Measurements from ENCODE around the gene SDF4. TPM values are rescaled to one million over a fixed set of nuclear protein-coding genes. Genes with fewer than 3 reads are reported as not detected.

SDF4 gene
- total and polyA plus RNA-seq, 2 of the 8 experiments (the other 6 are each of a cell fraction or from before 2014, with no cell fraction given) = 45.5 to 75.6 TPM

- Histone ChIP-seq H2BK12ac (ENCODE audit: low read depth, low read length) (no peak overlapping the region), H2AK5ac (ENCODE audit: low read depth, low read length) (no peak overlapping the region), H3K4me1 (replicated peaks in 1 of 4; ENCODE audit: control insufficient read depth in 3 of 4, insufficient read depth in 4 of 4, low read length in 3 of 4) (peaks cover 0 to 17% (median 8%) of the 10 kb centered on the region in 4 experiments; a peak in 5 of 7 replicates), H3K14ac (ENCODE audit: insufficient read length) (no peak overlapping the region), H3K9ac (replicated peaks in 1 of 4; ENCODE audit: extremely low read depth in 1 of 4, low read depth in 3 of 4, low read length in 3 of 4) (peak overlapping the region; percentile 71 to 99 (median 88)), H3K9me3 (ENCODE audit: insufficient read depth in 2 of 2, low read depth in 1 of 2, low read length in 1 of 2) (no peaks in the 10 kb centered on the region), H4K91ac (replicated peaks; ENCODE audit: insufficient read length, low read length) (no peak overlapping the region), H2BK5ac (ENCODE audit: low read depth, low read length) (no peak overlapping the region), H3K56ac (replicated peaks; ENCODE audit: insufficient read length, low read depth, low read length) (no peak overlapping the region), H3K36me3 (ENCODE audit: control insufficient read depth in 2 of 4, insufficient read depth in 4 of 4, low read length in 3 of 4) (peaks cover 0 to 2% (median under 1%) of the 10 kb centered on the region in 4 experiments; a peak in 1 of 8 replicates), H4K8ac (ENCODE audit: extremely low read depth, insufficient read depth, low read length) (peak overlapping the region; percentile 99; the same call in 1 of the 2 replicates), H3K79me2 (ENCODE audit: control insufficient read depth in 1 of 2, insufficient read depth in 2 of 2, low read length in 2 of 2) (peaks cover 12 to 44% of the 10 kb centered on the region in 2 experiments; a peak in 3 of 4 replicates), H2BK20ac (ENCODE audit: low read length) (no peak overlapping the region), H3K27me3 (replicated peaks in 1 of 4; ENCODE audit: control insufficient read depth in 3 of 4, extremely low read depth in 1 of 4, insufficient read depth in 3 of 4, low read length in 3 of 4) (no peaks in the 10 kb centered on the region; a peak in 1 of 7 replicates), H4K20me1 (replicated peaks in 1 of 2; ENCODE audit: control insufficient read depth in 1 of 2, insufficient read depth in 2 of 2, low read length in 2 of 2) (peaks cover 20 to 24% of the 10 kb centered on the region in 2 experiments), H3K4me3 (ENCODE audit: extremely low read depth in 1 of 4, insufficient read depth in 2 of 4, low read depth in 3 of 4, low read length in 4 of 4) (peak overlapping the region; percentile 88 to 99 (median 91)), H3K18ac (ENCODE audit: extremely low read depth, low read length) (no peak overlapping the region), H3K23ac (ENCODE audit: insufficient read length) (no peak overlapping the region), H3K79me1 (ENCODE audit: low read depth, low read length) (peaks cover 22% of the 10 kb centered on the region), H3K4me2 (ENCODE audit: insufficient read depth in 1 of 2, low read depth in 2 of 2, low read length in 2 of 2) (peak overlapping the region; percentile 81 to 95), H3K27ac (ENCODE audit: low read depth, low read length) (peak overlapping the region; percentile 83; the same call in 1 of the 2 replicates), H3K23me2 (ENCODE audit: low read depth, low read length) (peaks cover 12% of the 10 kb centered on the region; the same call in 1 of the 2 replicates), H4K5ac (ENCODE audit: insufficient read length, low read depth, low read length) (no peak overlapping the region), H3K4ac (replicated peaks; ENCODE audit: insufficient read length, low read depth, low read length) (no peak overlapping the region), H2AFZ (ENCODE audit: low read length) (no peak overlapping the region), H2BK15ac (ENCODE audit: low read length) (no peak overlapping the region), H2BK120ac (replicated peaks; ENCODE audit: low read depth, low read length) (no peak overlapping the region)
- ChIA-PET CTCF (ENCODE audit: partially characterized antibody) (interaction anchor here (1.4 kb wide), 1 partner anchor 19 kb away, joined by 5 read pairs; no protein-coding TSS in a partner anchor), POLR2A (ENCODE audit: partially characterized antibody) (interaction anchor here (1.1 to 3.0 kb wide), 5 partner anchors 11 to 23 kb away, joined by 3 to 12 read pairs (median 5); no protein-coding TSS in a partner anchor)
- WGBS, 2 experiments (ENCODE audit: extremely low coverage in 1 of 2, insufficient coverage in 1 of 2, insufficient read length in 1 of 2, insufficient replicate concordance in 2 of 2, low coverage in 1 of 2, low lambda C conversion rate in 2 of 2, missing lambda C conversion rate in 1 of 2) = 2% methylated on average over 30 of the region's 31 CpGs; no CpG with 5 or more reads in 1 of the 2 experiments
- TF ChIP-seq POLR2AphosphoS5 (IDR thresholded peaks at IDR 0.05; ENCODE audit: low read depth, low read length) (no peak), TAF7 (optimal IDR thresholded peaks at IDR 0.05; ENCODE audit: borderline replicate concordance, low read depth, low read length) (no peak), JUND (IDR thresholded peaks at IDR 0.05; ENCODE audit: low read length) (no peak), GTF2F1 (IDR thresholded peaks at IDR 0.05; ENCODE audit: borderline replicate concordance, low read depth, low read length) (no peak), RXRA (IDR thresholded peaks at IDR 0.05; ENCODE audit: insufficient read depth, low read depth, low read length) (no peak), ASH2L (IDR thresholded peaks at IDR 0.05; ENCODE audit: low read length) (no peak), USF2 (IDR thresholded peaks at IDR 0.05; ENCODE audit: low read length) (no peak), HDAC6 (IDR thresholded peaks at IDR 0.05; ENCODE audit: low read depth, low read length) (no peak), CBX5 (IDR thresholded peaks at IDR 0.05; ENCODE audit: low read depth, low read length) (no peak), YY1 (IDR thresholded peaks at IDR 0.05; ENCODE audit: low read depth, low read length) (no peak), NANOG (IDR thresholded peaks at IDR 0.05; ENCODE audit: insufficient read depth, low read depth, low read length, poor library complexity, severe bottlenecking) (no peak), EP300 (IDR thresholded peaks at IDR 0.05; ENCODE audit: borderline replicate concordance in 1 of 2, low read depth in 2 of 2, low read length in 2 of 2) (no peak), CBX8 (IDR thresholded peaks at IDR 0.05; ENCODE audit: borderline replicate concordance, low read depth, low read length) (no peak)
- DNase-seq (ENCODE audit: low read depth in 1 of 2, low spot score in 2 of 2) (no peak), FAIRE-seq (no peak)
These were observed 41.4 kb upstream of the SDF4 start for GRCh38 chr1:1273209-1273511.

Measured in H1 (cell line).